ENCODE measurements around the gene DAG1. TPM values are rescaled to one million over a fixed set of nuclear protein-coding genes. Genes with fewer than 3 reads are reported as not detected.

Gene DAG1
- total and polyA plus RNA-seq, 7 donors = 35.1 to 159 (median 73.2) TPM

GRCh38 chr3:49460956-49461355 is 9.1 kb upstream of the DAG1 start:
- H3K36me3 ChIP-seq (ENCODE audit: insufficient read depth in 1 of 2, low read depth in 1 of 2) = no peaks in the 10 kb centered on the region
- no peak overlapping the region for H3K27ac ChIP-seq
- intact Hi-C loops (cut with DNase I) = no loop called here
- peaks cover 13% of the 10 kb centered on the region for H3K4me1 ChIP-seq
- no peak overlapping the region for H3K4me3 ChIP-seq
- H3K9me3 ChIP-seq = no peaks in the 10 kb centered on the region
- WGBS, 3 donors = 49 to 56% (median 56%) methylated on average over 4 of the region's 4 CpGs
- no peak for TF ChIP-seq CTCF (IDR thresholded peaks at IDR 0.05)
- no peak for DNase-seq
- no peak for ATAC-seq
- H3K27me3 ChIP-seq (ENCODE audit: insufficient read depth in 3 of 3, low read length in 2 of 3) = no peaks in the 10 kb centered on the region

GRCh38 chr3:49461443-49462171 is 8.5 kb upstream of the DAG1 start:
- no peak for TF ChIP-seq CTCF (IDR thresholded peaks at IDR 0.05)
- H3K27ac ChIP-seq = peak overlapping the region; percentile 66

GRCh38 chr3:49462222-49462621 is 7.8 kb upstream of the DAG1 start:
- ATAC-seq = no peak
- H3K27ac ChIP-seq = peak overlapping the region; percentile 66

More at GRCh38 chr3:49461443-49462171, 8.5 kb upstream of the DAG1 start:
- Histone ChIP-seq H3K4me3 (no peak overlapping the region), H3K4me1 (peaks cover 9% of the 10 kb centered on the region), H3K27me3 (ENCODE audit: insufficient read depth in 3 of 3, low read length in 2 of 3) (no peaks in the 10 kb centered on the region), H3K9me3 (no peaks in the 10 kb centered on the region), H3K36me3 (ENCODE audit: insufficient read depth in 1 of 2, low read depth in 1 of 2) (no peaks in the 10 kb centered on the region)
- peak in 2 of 4 donors; percentile 44 to 63 for ATAC-seq
- DNase-seq = peak in 1 of 2 donors; percentile 28
- intact Hi-C loops (cut with DNase I) = no loop called here
- WGBS, 3 donors = 9 to 29% (median 24%) methylated on average over 1 of the region's 1 CpG

GRCh38 chr3:49465270-49466034 is 4.6 kb upstream of the DAG1 start:
- peak overlapping the region; percentile 12 for H3K27ac ChIP-seq
- H3K4me3 ChIP-seq = no peak overlapping the region
- no peaks in the 10 kb centered on the region for H3K27me3 ChIP-seq (ENCODE audit: insufficient read depth in 3 of 3, low read length in 2 of 3)
- intact Hi-C loops (cut with DNase I) = no loop called here
- no peak for TF ChIP-seq CTCF (IDR thresholded peaks at IDR 0.05)
- WGBS, 3 donors = 73 to 87% (median 76%) methylated on average over 18 of the region's 18 CpGs
- ATAC-seq (no peak), DNase-seq (no peak)
- no peaks in the 10 kb centered on the region for H3K9me3 ChIP-seq
- H3K36me3 ChIP-seq (ENCODE audit: insufficient read depth in 1 of 2, low read depth in 1 of 2) = no peaks in the 10 kb centered on the region
- H3K4me1 ChIP-seq = peaks cover 20% of the 10 kb centered on the region

More at GRCh38 chr3:49462222-49462621, 7.8 kb upstream of the DAG1 start:
- no peak for TF ChIP-seq CTCF (IDR thresholded peaks at IDR 0.05)
- H3K4me1 ChIP-seq = peaks cover 9% of the 10 kb centered on the region
- no peak overlapping the region for H3K4me3 ChIP-seq
- intact Hi-C loops (cut with DNase I) = no loop called here
- no peaks in the 10 kb centered on the region for H3K36me3 ChIP-seq (ENCODE audit: insufficient read depth in 1 of 2, low read depth in 1 of 2)
- no peaks in the 10 kb centered on the region for H3K27me3 ChIP-seq (ENCODE audit: insufficient read depth in 3 of 3, low read length in 2 of 3)
- WGBS, 3 donors = 47 to 73% (median 59%) methylated on average over 3 of the region's 3 CpGs
- no peak for DNase-seq
- H3K9me3 ChIP-seq = no peaks in the 10 kb centered on the region

All from psoas muscle (tissue), 8 donors.